HG02571 (cell line): Measurements from ENCODE around the gene NOLC1.

ENCODE experiments used
- ATAC-seq: cut with Tn5 transposase; IDR thresholded peaks from one replicate; pipeline ENCODE4 v1.9.1; 2021; ENCODE audit warnings: mild to moderate bottlenecking, moderate library complexity; ENCODE audit not compliant: unreplicated experiment

The NOLC1 gene

GRCh38 chr10:102121739-102122372 is 30.3 kb upstream of the NOLC1 start:
- no peak for ATAC-seq

GRCh38 chr10:102122450-102122849 is 29.7 kb upstream of the NOLC1 start:
- no peak for ATAC-seq

- no peak for ATAC-seq
Measured at GRCh38 chr10:102123223-102123622, 29.0 kb upstream of the NOLC1 start.

- ATAC-seq, result no peak
Measured at GRCh38 chr10:102131286-102132170, 20.7 kb upstream of the NOLC1 start.

- ATAC-seq, result no peak
Measured at GRCh38 chr10:102132193-102132562, 20.0 kb upstream of the NOLC1 start.

- ATAC-seq, result peak; percentile 90
Measured at GRCh38 chr10:102132563-102133372, 19.4 kb upstream of the NOLC1 start, which contains the start of gene PPRC1. TSS of gene PPRC1 (plus strand) at chr10:102133040. CDS start at chr10:102133069, 29 bp downstream.

- ATAC-seq, result peak; percentile 5
Measured at GRCh38 chr10:102133373-102134195, 18.6 kb upstream of the NOLC1 start.

GRCh38 chr10:102134416-102134815 is 17.8 kb upstream of the NOLC1 start:
- no peak for ATAC-seq

- ATAC-seq, result no peak
Measured at GRCh38 chr10:102135956-102136526, 16.1 kb upstream of the NOLC1 start.

GRCh38 chr10:102139281-102140110 is 12.7 kb upstream of the NOLC1 start:
- no peak for ATAC-seq

GRCh38 chr10:102140218-102140617 is 12.0 kb upstream of the NOLC1 start:
- ATAC-seq, result no peak

GRCh38 chr10:102140913-102141540 is 11.2 kb upstream of the NOLC1 start:
- ATAC-seq, result no peak

GRCh38 chr10:102141583-102142107 is 10.5 kb upstream of the NOLC1 start:
- no peak for ATAC-seq

- no peak for ATAC-seq
Measured at GRCh38 chr10:102146971-102147428, 5.2 kb upstream of the NOLC1 start.

GRCh38 chr10:102147561-102147960 is 4.6 kb upstream of the NOLC1 start:
- ATAC-seq, result no peak

- no peak for ATAC-seq
Measured at GRCh38 chr10:102148275-102148674, 3.9 kb upstream of the NOLC1 start.

GRCh38 chr10:102150970-102151773 is 1.0 kb upstream of the NOLC1 start:
- no peak for ATAC-seq

GRCh38 chr10:102152545-102152890 is 329 bp downstream of the NOLC1 start:
- peak; percentile 23 for ATAC-seq
